ENCODE data around the gene HTR1D. TPM values are rescaled to one million over a fixed set of nuclear protein-coding genes. Genes with fewer than 3 reads are reported as not detected.

HTR1D gene
- total RNA-seq, 4 donors from 2014 or later: not detected

GRCh38 chr1:23149114-23149513 lies 68.2 kb downstream of the HTR1D start:
- Histone ChIP-seq H3K36me3 (no peaks in the 10 kb centered on the region), H3K4me1 (peaks cover 4 to 7% of the 10 kb centered on the region in 2 donors), H3K27ac (no peak overlapping the region), H3K9me3 (no peaks in the 10 kb centered on the region), H3K4me3 (replicated peaks in 1 of 3) (no peak overlapping the region), H3K27me3 (no peaks in the 10 kb centered on the region)
- intact Hi-C loops (cut with DNase I): no loop called here
- no peak for DNase-seq
- TF ChIP-seq CTCF (IDR thresholded peaks at IDR 0.05) (no peak), POLR2A (IDR thresholded peaks at IDR 0.05) (no peak)
- WGBS, 2 donors: 57 to 63% methylated on average over 1 of the region's 1 CpG

- Histone ChIP-seq H3K9me3 (no peaks in the 10 kb centered on the region), H3K4me1 (peaks cover 4 to 7% of the 10 kb centered on the region in 2 donors), H3K27ac (no peak overlapping the region), H3K27me3 (no peaks in the 10 kb centered on the region), H3K36me3 (no peaks in the 10 kb centered on the region), H3K4me3 (replicated peaks in 1 of 3) (no peak overlapping the region)
- intact Hi-C loops (cut with DNase I): no loop called here
- TF ChIP-seq CTCF (IDR thresholded peaks at IDR 0.05) (no peak), POLR2A (IDR thresholded peaks at IDR 0.05) (no peak)
- WGBS, 2 donors: 71 to 75% methylated on average over 4 of the region's 4 CpGs
- no peak for DNase-seq
These were observed 69.2 kb downstream of the HTR1D start for GRCh38 chr1:23148084-23148483.

Small RNA genes within 50 kb of the gene (small RNA-seq; reads per million reads assigned to genes)
- gene RNU6-135P: not detected
- not detected for gene RNU6-514P

Other genes with a start within 250 kb of the HTR1D start
- not detected for gene LACTBL1, start 244.6 kb downstream of the HTR1D start, total RNA-seq
- not detected for gene TEX46, start 201.7 kb downstream of the HTR1D start, total RNA-seq
- 10 to 100 TPM; 56.2 to 70.0 (median 65.2) TPM for gene KDM1A, start 198.0 kb downstream of the HTR1D start, total RNA-seq
- gene LUZP1, start 48.6 kb downstream of the HTR1D start, total RNA-seq: 10 to 100 TPM; 21.4 to 28.2 (median 25.0) TPM
- 100 to 1,000 TPM in 2 of 4 donors, 10 to 100 TPM in 2; 82.8 to 107 (median 99.4) TPM for gene HNRNPR, start 126.8 kb upstream of the HTR1D start, total RNA-seq
- gene ZNF436, start 152.3 kb upstream of the HTR1D start, total RNA-seq: 10 to 100 TPM; 22.0 to 44.0 (median 31.1) TPM
- 10 to 100 TPM; 26.8 to 50.4 (median 48.0) TPM for gene TCEA3, start 207.2 kb upstream of the HTR1D start, total RNA-seq

All from thyroid gland (tissue), 4 donors.